Activated CD4-positive, alpha-beta memory T cell treated with anti-CD3 and anti-CD28 coated beads for 36 hours (primary cell): Measurements from ENCODE around the gene STIMATE. TPM values are rescaled to one million over a fixed set of nuclear protein-coding genes. Genes with fewer than 3 reads are reported as not detected.

Experiments
- CTCF ChIA-PET: fragments of 350-600 bp; sonication (Branson Sonifier 250); formaldehyde crosslinking; loops from one replicate; lab custom pipeline; 2021; ENCODE audit warnings: antibody characterized with exemption, inconsistent platforms; lab: Charles Lee
- POLR2A ChIA-PET: fragments of 350-600 bp; sonication (Branson Sonifier 250); formaldehyde crosslinking; loops from one replicate; lab custom pipeline; 2021; ENCODE audit warnings: antibody characterized with exemption; lab: Charles Lee
- DNase-seq: peaks from one replicate; pipeline ENCODE4 v3.0.0-alpha.2; 2020
- H3K27ac Mint-ChIP-seq: one replicate; pipeline ENCODE4 v1.8.0; 2021; ENCODE audit warnings: mixed read lengths
- H3K27me3 Mint-ChIP-seq: one replicate; pipeline ENCODE4 v1.8.0; 2021; ENCODE audit warnings: mixed read lengths
- H3K36me3 Mint-ChIP-seq: one replicate; pipeline ENCODE4 v1.8.0; 2021; ENCODE audit warnings: mixed read lengths
- H3K4me1 Mint-ChIP-seq: one replicate; pipeline ENCODE4 v1.8.0; 2021; ENCODE audit warnings: low read depth, mixed read lengths
- H3K4me3 Mint-ChIP-seq: one replicate; pipeline ENCODE4 v1.8.0; 2021; ENCODE audit warnings: mild to moderate bottlenecking, mixed read lengths
- H3K9me3 Mint-ChIP-seq: one replicate; pipeline ENCODE4 v1.8.0; 2021; ENCODE audit warnings: mixed read lengths
- intact Hi-C: fragments of 100-400 bp; cut with micrococcal nuclease; formaldehyde crosslinking; loops from one replicate; pipeline ENCODE4 v1.15.1; 2023
- microRNA-seq: library from miRNA; unstranded; fragments of <30 nt; microRNA quantifications from one replicate; pipeline ENCODE4 v1.2.0, GENCODE V29; 2022; ENCODE audit warnings: borderline number of aligned reads, borderline microRNAs expressed, borderline replicate concordance
- total RNA-seq, 2 experiments: library from RNA; stranded (reverse); gene quantifications; one replicate each; pipeline ENCODE4 v1.2.3, GENCODE V29; 2021

The STIMATE gene
- total RNA-seq, 2 experiments from 2014 or later = 13.0 to 18.3 TPM

GRCh38 chr3:52787246-52787645 is 110.1 kb downstream of the STIMATE start:
- H3K4me1 Mint-ChIP-seq = no peaks in the 10 kb centered on the region
- H3K4me3 Mint-ChIP-seq = no peak overlapping the region
- ChIA-PET CTCF (no interaction called here), POLR2A (interaction anchor here (0.5 kb wide), 1 partner anchor 215 kb away, joined by 3 read pairs; no protein-coding TSS in a partner anchor)
- intact Hi-C loops = no loop called here
- no peaks in the 10 kb centered on the region for H3K9me3 Mint-ChIP-seq
- H3K36me3 Mint-ChIP-seq = no peaks in the 10 kb centered on the region
- peaks cover 1% of the 10 kb centered on the region for H3K27me3 Mint-ChIP-seq
- no peak overlapping the region for H3K27ac Mint-ChIP-seq
- no peak for DNase-seq

Small RNA genes lying within 50 kb of the gene (microRNA-seq; reads per million reads assigned to microRNA genes)
- gene MIR8064 = not detected

Other genes starting within 250 kb of the STIMATE start
- gene PBRM1, start 211.6 kb downstream of the STIMATE start, total RNA-seq = 10 to 100 TPM; 52.3 to 59.2 TPM
- gene GNL3, start 211.5 kb downstream of the STIMATE start, total RNA-seq = 100 to 1,000 TPM; 167 to 172 TPM
- 10 to 100 TPM; 34.1 to 36.9 TPM for gene GLT8D1, start 191.8 kb downstream of the STIMATE start, total RNA-seq
- gene SPCS1, start 191.4 kb downstream of the STIMATE start, total RNA-seq = 100 to 1,000 TPM; 132 TPM
- 10 to 100 TPM; 16.9 to 21.7 TPM for gene NEK4, start 126.6 kb downstream of the STIMATE start, total RNA-seq
- gene ITIH1, start 119.9 kb downstream of the STIMATE start, total RNA-seq = not detected
- gene ITIH3, start 102.8 kb downstream of the STIMATE start, total RNA-seq = not detected
- 1 to 10 TPM; 4.3 to 6.3 TPM for gene ITIH4, start 66.9 kb downstream of the STIMATE start, total RNA-seq
- gene MUSTN1, start 62.5 kb downstream of the STIMATE start, total RNA-seq = 1 to 10 TPM in 1 of 2 experiments, not detected in 1; 1.1 TPM
- gene SFMBT1, start 148.5 kb upstream of the STIMATE start, total RNA-seq = 10 to 100 TPM; 22.1 to 22.8 TPM
- 10 to 100 TPM; 35.0 to 38.2 TPM for gene RFT1, start 232.9 kb upstream of the STIMATE start, total RNA-seq